ES-I3 (cell line): ENCODE data around the gene JPH2.
"Not testable (repeated sequence)": the region's sequence is repeated elsewhere in the genome, so short reads cannot be mapped to it uniquely, and the experiment has no call there.

Experiments
- H3K36me3 ChIP-seq: 2 replicates; pipeline ENCODE4 v1.6.1; 2013; ENCODE audit warnings: mild to moderate bottlenecking, low read length, control low read depth, moderate library complexity; ENCODE audit not compliant: insufficient read depth
- H3K4me1 ChIP-seq: 2 replicates; pipeline ENCODE4 v1.6.1; 2013; ENCODE audit warnings: mild to moderate bottlenecking, control low read depth, low read length; ENCODE audit not compliant: insufficient read depth
- H3K9ac ChIP-seq: 2 replicates; pipeline ENCODE4 v1.6.1; 2013; ENCODE audit warnings: low read depth, mild to moderate bottlenecking, low read length, moderate library complexity
- H3K9me3 ChIP-seq: 2 replicates; pipeline ENCODE4 v1.6.1; 2013; ENCODE audit warnings: mild to moderate bottlenecking, low read length, moderate library complexity; ENCODE audit not compliant: control insufficient read depth, insufficient read depth

The JPH2 gene

GRCh38 chr20:44204832-44205215 lies 17.8 kb upstream of the JPH2 start:
- Histone ChIP-seq H3K36me3 (peaks cover 10% of the 10 kb centered on the region), H3K9ac (no peak overlapping the region), H3K9me3 (no peaks in the 10 kb centered on the region), H3K4me1 (0 out of 2 replicates have a peak, but pooled peaks cover 9% of the 10 kb centered on the region)

- Histone ChIP-seq H3K4me1 (0 out of 2 replicates have a peak, but pooled peaks cover 9% of the 10 kb centered on the region), H3K36me3 (peaks cover 13% of the 10 kb centered on the region), H3K9ac (no peak overlapping the region), H3K9me3 (no peaks in the 10 kb centered on the region)
These were observed 17.3 kb upstream of the JPH2 start for GRCh38 chr20:44204156-44204831.

- no peak overlapping the region for H3K9ac ChIP-seq
- peaks cover 17% of the 10 kb centered on the region for H3K36me3 ChIP-seq
- 0 out of 2 replicates have a peak, but pooled peaks cover 4% of the 10 kb centered on the region for H3K4me1 ChIP-seq
- no peaks in the 10 kb centered on the region for H3K9me3 ChIP-seq
These were observed 16.2 kb upstream of the JPH2 start for GRCh38 chr20:44203161-44203560.

GRCh38 chr20:44200983-44201382 lies 14.0 kb upstream of the JPH2 start:
- 0 out of 2 replicates have a peak, but pooled peaks cover 4% of the 10 kb centered on the region for H3K4me1 ChIP-seq

GRCh38 chr20:44200371-44200770 lies 13.4 kb upstream of the JPH2 start:
- Histone ChIP-seq H3K36me3 (peaks cover 22% of the 10 kb centered on the region), H3K9ac (no peak overlapping the region), H3K9me3 (no peaks in the 10 kb centered on the region), H3K4me1 (0 out of 2 replicates have a peak, but pooled peaks cover 4% of the 10 kb centered on the region)

More at GRCh38 chr20:44200983-44201382, 14.0 kb upstream of the JPH2 start:
- H3K9ac ChIP-seq = no peak overlapping the region
- H3K9me3 ChIP-seq = no peaks in the 10 kb centered on the region
- peaks cover 22% of the 10 kb centered on the region for H3K36me3 ChIP-seq

- H3K9me3 ChIP-seq = no peaks in the 10 kb centered on the region
- no peaks in the 10 kb centered on the region for H3K4me1 ChIP-seq
- peaks cover 22% of the 10 kb centered on the region for H3K36me3 ChIP-seq
- H3K9ac ChIP-seq = no peak overlapping the region
These were observed 12.9 kb upstream of the JPH2 start for GRCh38 chr20:44199877-44200276.

GRCh38 chr20:44198872-44199271 lies 11.9 kb upstream of the JPH2 start:
- H3K4me1 ChIP-seq = no peaks in the 10 kb centered on the region
- H3K36me3 ChIP-seq = peaks cover 22% of the 10 kb centered on the region
- H3K9ac ChIP-seq = no peak overlapping the region
- H3K9me3 ChIP-seq = no peaks in the 10 kb centered on the region

GRCh38 chr20:44196271-44196670 lies 9.3 kb upstream of the JPH2 start:
- H3K36me3 ChIP-seq = peaks cover 15% of the 10 kb centered on the region
- H3K9me3 ChIP-seq = no peaks in the 10 kb centered on the region
- no peaks in the 10 kb centered on the region for H3K4me1 ChIP-seq
- no peak overlapping the region for H3K9ac ChIP-seq

GRCh38 chr20:44195605-44196004 lies 8.6 kb upstream of the JPH2 start:
- no peak overlapping the region for H3K9ac ChIP-seq
- peaks cover 15% of the 10 kb centered on the region for H3K36me3 ChIP-seq
- H3K4me1 ChIP-seq = no peaks in the 10 kb centered on the region
- H3K9me3 ChIP-seq = no peaks in the 10 kb centered on the region

GRCh38 chr20:44193801-44194200 lies 6.8 kb upstream of the JPH2 start:
- H3K4me1 ChIP-seq = peaks cover 2% of the 10 kb centered on the region; the same call in 1 of the 2 replicates
- H3K9ac ChIP-seq = no peak overlapping the region
- H3K9me3 ChIP-seq = no peaks in the 10 kb centered on the region
- H3K36me3 ChIP-seq = peaks cover 6% of the 10 kb centered on the region; the same call in 1 of the 2 replicates

- peaks cover 10% of the 10 kb centered on the region for H3K4me1 ChIP-seq
- H3K9me3 ChIP-seq = not testable (repeated sequence)
These were observed 4.7 kb upstream of the JPH2 start for GRCh38 chr20:44191640-44192039.

GRCh38 chr20:44190197-44190852 lies 3.3 kb upstream of the JPH2 start:
- not testable (repeated sequence) for H3K9me3 ChIP-seq, H3K9ac ChIP-seq, H3K36me3 ChIP-seq
- peaks cover 10% of the 10 kb centered on the region for H3K4me1 ChIP-seq

More at GRCh38 chr20:44191640-44192039, 4.7 kb upstream of the JPH2 start:
- H3K9ac ChIP-seq, H3K36me3 ChIP-seq: not testable (repeated sequence)

GRCh38 chr20:44188752-44189151 lies 1.8 kb upstream of the JPH2 start:
- peaks cover 10% of the 10 kb centered on the region for H3K4me1 ChIP-seq
- H3K9ac ChIP-seq = no peak overlapping the region
- no peaks in the 10 kb centered on the region for H3K36me3 ChIP-seq
- no peaks in the 10 kb centered on the region for H3K9me3 ChIP-seq

- Histone ChIP-seq H3K36me3 (no peaks in the 10 kb centered on the region), H3K4me1 (peaks cover 10% of the 10 kb centered on the region), H3K9me3 (no peaks in the 10 kb centered on the region), H3K9ac (peak overlapping the region; percentile 55)
These were observed 1.1 kb upstream of the JPH2 start for GRCh38 chr20:44187772-44188709.
